Stomach (tissue), 9 donors: Measurements from ENCODE around the gene TMEM109. TPM values are rescaled to one million over a fixed set of nuclear protein-coding genes. Genes with fewer than 3 reads are reported as not detected.

Experiments
- DNase-seq, 2 donors: peaks; one replicate each; pipeline versions ENCODE4 v3.0.0 to v3.0.0-alpha.2; 2013 to 2019
- H3K27ac ChIP-seq, 5 donors: fragments of 200-600 bp in 4 of 5; sonication (generic) in 4 of 5; one replicate each; pipeline ENCODE4 v1.5.1; 2013 to 2019; ENCODE audit warnings: mild to moderate bottlenecking in 1 of 5, moderate library complexity in 1 of 5
- H3K27me3 ChIP-seq, 3 donors: fragments of 200-600 bp; sonication (generic); one replicate each; pipeline ENCODE4 v1.5.1; 2017 to 2019; ENCODE audit warnings: mixed run types in 1 of 3
- H3K36me3 ChIP-seq, 4 donors: fragments of 200-600 bp; sonication (generic); 1 replicate in 3 of 4; 2 replicates in 1 of 4; pipeline ENCODE4 v1.5.1; 2016 to 2019
- H3K4me1 ChIP-seq, 4 donors: fragments of 200-600 bp; sonication (generic); one replicate each; pipeline ENCODE4 v1.5.1; 2016 to 2019
- H3K4me3 ChIP-seq, 4 donors: fragments of 200-600 bp; sonication (generic) in 3 of 4; one replicate each; pipeline ENCODE4 v1.5.1; 2016 to 2019; ENCODE audit warnings: mild to moderate bottlenecking in 1 of 4
- H3K9me3 ChIP-seq, 4 donors: fragments of 200-600 bp; sonication (generic); one replicate each; pipeline ENCODE4 v1.5.1; 2016 to 2019
- EP300 ChIP-seq: sonication (generic); formaldehyde crosslinking; IDR thresholded peaks from one replicate; pipeline ENCODE4 v1.6.1; 2017; ENCODE audit warnings: antibody characterized with exemption
- POLR2A ChIP-seq, 4 donors: fragments of 450-650 bp; IDR thresholded peaks; one replicate each; pipeline ENCODE4 v1.6.1; 2016; ENCODE audit warnings: antibody characterized with exemption in 4 of 4, control low read depth in 2 of 4, mild to moderate bottlenecking in 1 of 4, moderate library complexity in 1 of 4
- POLR2AphosphoS5 ChIP-seq, 3 donors: sonication (generic); formaldehyde crosslinking; IDR thresholded peaks; one replicate each; pipeline ENCODE4 v1.6.1; 2016; ENCODE audit warnings: antibody characterized with exemption in 3 of 3
- WGBS, 5 donors: extraction: QIAGEN DNeasy Blood & Tissue Kit in 3 of 5; methylation state at CpG; one replicate each; pipeline versions ENCODE4 v1.1.5 to v1.1.7; 2013 to 2018; 5-methylcytosine and 5-hydroxymethylcytosine counted together
- intact Hi-C: fragments of 100-400 bp; cut with DNase I; formaldehyde crosslinking; loops from one replicate; pipeline ENCODE4 v1.15.1; 2023; ENCODE audit warnings: low total_unique reads
- polyA plus RNA-seq, 3 donors: library from polyadenylated mRNA; stranded (reverse); fragments of 200-250 nt; gene quantifications; one replicate each; pipeline ENCODE4 v1.2.3, GENCODE V29; 2013
- total RNA-seq, 5 donors: library from RNA; depleted of rRNA; stranded (reverse); fragments of >200 nt; gene quantifications; one replicate each; pipeline versions ENCODE4 v1.1.0 to v1.2.3, GENCODE V29; 2014 to 2016
- TF ChIP-seq, protein P1 (sequence below), 7 experiments: fragments of 450-650 bp in 4 of 7; fragments of 200-600 bp in 3 of 7; sonication (generic) in 3 of 7; IDR thresholded peaks; one replicate each; pipeline ENCODE4 v1.5.1; 2016 to 2019; ENCODE audit warnings: antibody characterized with exemption in 7 of 7, control low read depth in 2 of 7, mild to moderate bottlenecking in 1 of 7
- donor health status: healthy with polysubstance abuse.
- donor health status: Bipolar disorder and iron deficiency.
- donor health status: healthy.

Gene TMEM109
- total and polyA plus RNA-seq, 8 donors = 27.4 to 122 (median 65.4) TPM

DNA sequence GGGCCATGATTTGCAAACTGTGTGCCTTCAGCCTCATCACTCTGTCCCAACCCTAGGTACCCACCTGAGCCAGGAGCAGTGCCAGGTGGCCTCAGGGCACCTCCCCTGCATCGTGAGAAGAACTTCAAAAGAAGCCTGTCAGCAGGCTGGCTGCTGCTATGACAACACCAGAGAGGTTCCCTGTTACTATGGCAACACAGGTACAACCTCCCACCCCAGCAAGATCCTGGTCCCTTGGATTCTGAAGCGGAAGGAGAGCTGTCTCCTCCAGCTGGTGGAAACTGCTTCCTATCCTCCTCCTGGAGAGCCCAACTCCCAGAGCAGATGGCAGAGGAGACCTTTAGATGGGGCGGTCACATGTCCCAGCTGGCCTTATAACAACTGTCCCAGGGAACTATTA, 43.7 kb upstream of the TMEM109 start:
- intact Hi-C loops = no loop called here
- 60 to 76% (median 67%) methylated on average over 2 to 3 of the region's 3 CpGs for WGBS, 5 donors
- Histone ChIP-seq H3K4me3 (no peak overlapping the region), H3K9me3 (no peaks in the 10 kb centered on the region), H3K36me3 (peaks cover 0 to 3% (median 0%) of the 10 kb centered on the region in 4 donors), H3K4me1 (peaks cover 0 to 8% (median 4%) of the 10 kb centered on the region in 4 donors), H3K27ac (peak overlapping the region in 1 of 5 donors; percentile 27), H3K27me3 (no peaks in the 10 kb centered on the region)
- peak in 1 of 2 donors; percentile 53 for DNase-seq
- no peak for TF ChIP-seq POLR2A (IDR thresholded peaks at IDR 0.05)
- no peak for TF ChIP-seq EP300
- TF ChIP-seq, protein P1, sequence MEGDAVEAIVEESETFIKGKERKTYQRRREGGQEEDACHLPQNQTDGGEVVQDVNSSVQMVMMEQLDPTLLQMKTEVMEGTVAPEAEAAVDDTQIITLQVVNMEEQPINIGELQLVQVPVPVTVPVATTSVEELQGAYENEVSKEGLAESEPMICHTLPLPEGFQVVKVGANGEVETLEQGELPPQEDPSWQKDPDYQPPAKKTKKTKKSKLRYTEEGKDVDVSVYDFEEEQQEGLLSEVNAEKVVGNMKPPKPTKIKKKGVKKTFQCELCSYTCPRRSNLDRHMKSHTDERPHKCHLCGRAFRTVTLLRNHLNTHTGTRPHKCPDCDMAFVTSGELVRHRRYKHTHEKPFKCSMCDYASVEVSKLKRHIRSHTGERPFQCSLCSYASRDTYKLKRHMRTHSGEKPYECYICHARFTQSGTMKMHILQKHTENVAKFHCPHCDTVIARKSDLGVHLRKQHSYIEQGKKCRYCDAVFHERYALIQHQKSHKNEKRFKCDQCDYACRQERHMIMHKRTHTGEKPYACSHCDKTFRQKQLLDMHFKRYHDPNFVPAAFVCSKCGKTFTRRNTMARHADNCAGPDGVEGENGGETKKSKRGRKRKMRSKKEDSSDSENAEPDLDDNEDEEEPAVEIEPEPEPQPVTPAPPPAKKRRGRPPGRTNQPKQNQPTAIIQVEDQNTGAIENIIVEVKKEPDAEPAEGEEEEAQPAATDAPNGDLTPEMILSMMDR (IDR thresholded peaks at IDR 0.05) = no peak
- TF ChIP-seq POLR2AphosphoS5 (IDR thresholded peaks at IDR 0.05) = no peak

DNA sequence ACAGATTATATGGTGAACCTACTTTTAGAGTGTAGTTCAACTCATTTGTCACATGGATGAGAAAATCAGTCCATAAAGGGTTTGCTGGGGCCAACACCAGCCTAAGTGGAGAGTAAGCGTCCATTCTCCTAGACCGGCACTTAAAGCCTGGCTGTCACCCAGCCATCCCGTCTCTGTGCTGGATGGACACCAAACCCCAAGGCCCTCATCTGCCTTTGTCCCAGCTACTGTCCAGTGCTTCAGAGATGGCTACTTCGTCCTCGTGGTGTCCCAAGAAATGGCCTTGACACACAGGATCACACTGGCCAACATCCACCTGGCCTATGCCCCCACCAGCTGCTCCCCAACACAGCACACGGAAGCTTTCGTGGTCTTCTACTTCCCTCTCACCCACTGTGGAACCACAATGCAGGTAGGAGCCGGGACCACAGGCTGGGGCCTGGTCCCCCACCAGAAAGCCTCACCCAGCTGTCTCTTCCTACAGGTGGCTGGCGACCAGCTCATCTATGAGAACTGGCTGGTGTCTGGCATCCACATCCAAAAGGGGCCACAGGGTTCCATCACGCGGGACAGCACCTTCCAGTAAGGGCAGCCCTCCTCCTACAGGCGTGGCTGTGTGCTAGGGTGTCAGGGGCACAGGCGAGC, 43.1 kb upstream of the TMEM109 start:
- DNase-seq = no peak
- H3K4me3 ChIP-seq = no peak overlapping the region
- H3K27me3 ChIP-seq = no peaks in the 10 kb centered on the region
- intact Hi-C loops = no loop called here
- H3K9me3 ChIP-seq = no peaks in the 10 kb centered on the region
- 66 to 85% (median 81%) methylated on average over 8 to 13 of the region's 13 CpGs for WGBS, 5 donors
- peaks cover 0 to 8% (median 4%) of the 10 kb centered on the region in 4 donors for H3K4me1 ChIP-seq
- peaks cover 0 to 6% (median 0%) of the 10 kb centered on the region in 4 donors for H3K36me3 ChIP-seq
- no peak for TF ChIP-seq POLR2AphosphoS5 (IDR thresholded peaks at IDR 0.05)
- TF ChIP-seq EP300 = no peak
- TF ChIP-seq POLR2A (IDR thresholded peaks at IDR 0.05) = no peak
- TF ChIP-seq, protein P1 (IDR thresholded peaks at IDR 0.05) = no peak
- peak overlapping the region in 1 of 5 donors; percentile 27 for H3K27ac ChIP-seq

DNA sequence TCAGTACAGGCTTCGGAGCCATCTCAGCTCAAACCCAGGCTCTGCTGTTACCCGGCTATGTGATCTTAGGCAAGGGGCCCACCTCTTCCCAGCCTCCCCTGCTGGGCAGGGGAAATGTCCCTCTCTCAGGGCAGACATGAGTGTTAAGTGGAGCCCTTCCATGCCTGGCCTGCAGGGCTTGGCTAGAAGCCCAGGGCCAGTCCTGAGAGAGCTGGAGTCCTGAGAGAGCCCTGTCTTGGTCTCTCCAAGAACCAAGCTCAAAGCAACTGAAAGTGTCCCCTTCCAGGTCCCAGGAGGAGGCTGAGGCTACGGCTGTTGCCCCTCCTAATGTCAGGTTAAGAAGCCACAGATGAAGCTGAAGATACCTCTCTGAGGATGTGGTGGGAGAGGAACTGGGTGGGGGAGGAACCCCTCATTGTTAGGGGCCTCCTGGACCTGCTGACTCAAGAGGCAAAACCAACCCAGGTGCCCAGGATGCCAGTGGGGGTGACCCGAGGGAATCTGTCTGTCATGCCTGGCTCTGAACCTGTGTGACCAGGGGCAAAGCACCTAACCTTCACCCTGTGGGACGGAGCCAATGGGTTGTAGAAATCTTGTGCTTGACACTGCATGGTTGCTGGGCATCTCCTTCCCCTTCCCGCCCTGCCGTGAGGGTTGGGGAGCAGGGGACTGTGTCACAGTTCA, 42.4 kb upstream of the TMEM109 start:
- Histone ChIP-seq H3K9me3 (no peaks in the 10 kb centered on the region), H3K27ac (peak overlapping the region in 2 of 5 donors; percentile 27 to 65), H3K4me3 (no peak overlapping the region), H3K36me3 (peaks cover 0 to 6% (median 0%) of the 10 kb centered on the region in 4 donors), H3K4me1 (peaks cover 0 to 8% (median 4%) of the 10 kb centered on the region in 4 donors), H3K27me3 (no peaks in the 10 kb centered on the region)
- peak in 1 of 2 donors; percentile 16 for DNase-seq
- intact Hi-C loops = no loop called here
- TF ChIP-seq POLR2A (IDR thresholded peaks at IDR 0.05) (no peak), POLR2AphosphoS5 (IDR thresholded peaks at IDR 0.05) (no peak), EP300 (no peak)
- TF ChIP-seq, protein P1 (IDR thresholded peaks at IDR 0.05) = no peak
- 69 to 78% (median 74%) methylated on average over 5 to 7 of the region's 7 CpGs for WGBS, 5 donors

DNA sequence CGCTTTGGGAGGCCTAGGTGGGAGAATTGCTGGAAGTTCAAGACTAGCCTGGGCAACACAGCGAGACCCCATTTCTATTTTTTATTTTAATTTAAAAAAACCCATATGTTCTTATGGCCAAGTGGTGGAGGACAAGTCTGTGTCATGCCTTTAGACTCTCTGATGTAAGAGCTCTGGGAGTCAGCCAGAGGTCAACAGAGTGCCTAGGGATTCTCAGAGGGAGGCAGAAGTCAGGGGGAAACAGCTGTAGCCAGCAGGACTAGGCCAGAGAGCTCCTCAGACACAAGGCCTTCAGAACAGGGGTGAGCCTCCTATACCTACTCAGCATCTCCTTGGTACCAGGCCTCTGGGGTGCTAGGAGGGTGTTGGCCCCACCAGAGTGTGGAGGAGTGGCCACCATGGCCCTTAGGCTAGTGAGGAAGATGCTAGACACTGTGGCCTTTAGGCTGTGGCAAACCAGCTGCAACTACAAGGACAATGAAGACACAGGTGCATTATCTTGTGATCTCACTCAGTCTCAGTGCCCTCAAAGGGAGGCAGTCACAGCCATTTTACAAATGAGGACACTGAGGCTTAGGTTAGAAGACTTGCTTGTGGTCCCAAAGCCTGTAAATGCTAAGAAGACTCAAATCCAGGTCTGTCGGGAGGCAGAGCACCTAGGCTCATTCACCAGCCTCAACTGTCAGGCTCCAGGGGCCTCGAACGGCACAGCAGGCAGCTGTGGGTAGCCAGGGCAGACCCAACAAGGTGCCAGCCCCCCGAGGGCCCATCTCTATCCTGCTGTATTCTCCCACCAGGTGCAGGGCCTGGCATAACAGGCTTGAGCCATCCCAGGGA, 41.6 kb upstream of the TMEM109 start:
- peak; percentile 32 to 63 for DNase-seq
- intact Hi-C loops = no loop called here
- WGBS, 5 donors = 89 to 93% (median 90%) methylated on average over 5 to 6 of the region's 6 CpGs

More for the DNA sequence above, 41.6 kb upstream of the TMEM109 start:
- H3K9me3 ChIP-seq = no peaks in the 10 kb centered on the region
- H3K4me1 ChIP-seq = peaks cover 0 to 8% (median 4%) of the 10 kb centered on the region in 4 donors
- H3K4me3 ChIP-seq = no peak overlapping the region
- peaks cover 0 to 6% (median 0%) of the 10 kb centered on the region in 4 donors for H3K36me3 ChIP-seq
- H3K27me3 ChIP-seq = no peaks in the 10 kb centered on the region
- peak overlapping the region; percentile 25 to 65 (median 50) for H3K27ac ChIP-seq
- TF ChIP-seq POLR2A (IDR thresholded peaks at IDR 0.05) (no peak), POLR2AphosphoS5 (IDR thresholded peaks at IDR 0.05) (no peak), EP300 (no peak)
- TF ChIP-seq, protein P1 (IDR thresholded peaks at IDR 0.05) = no peak
